Activated naive CD8-positive, alpha-beta T cell treated with anti-CD3 and anti-CD28 coated beads, Interleukin-2, amount 50 U/mL, for 16 hours (primary cell): ENCODE data around the gene PPP1R37.

Experiments
- DNase-seq: peaks from one replicate; pipeline ENCODE4 v3.0.0-alpha.2; 2020; ENCODE audit warnings: low read depth, low spot score

PPP1R37 gene

GRCh38 chr19:45195764-45196163 is 102.8 kb downstream of the PPP1R37 start:
- DNase-seq, result no peak
